Colonic mucosa (tissue), 4 donors: ENCODE data around the gene SYT3. TPM values are rescaled to one million over a fixed set of nuclear protein-coding genes. Genes with fewer than 3 reads are reported as not detected.
"Not testable (repeated sequence)": the region's sequence is repeated elsewhere in the genome, so short reads cannot be mapped to it uniquely, and the experiment has no call there.

ENCODE experiments used
- DNase-seq: peaks from one replicate; pipeline ENCODE4 v3.0.0-alpha.2; 2020
- H3K27ac ChIP-seq: fragments of 200-600 bp; one replicate; pipeline ENCODE4 v1.8.0; 2021
- H3K27me3 ChIP-seq: fragments of 200-600 bp; one replicate; pipeline ENCODE4 v1.8.0; 2021
- H3K36me3 ChIP-seq: fragments of 200-600 bp; one replicate; pipeline ENCODE4 v1.8.0; 2021
- H3K4me1 ChIP-seq: fragments of 200-600 bp; one replicate; pipeline ENCODE4 v1.8.0; 2021; ENCODE audit warnings: mild to moderate bottlenecking
- H3K4me3 ChIP-seq: fragments of 200-600 bp; one replicate; pipeline ENCODE4 v1.8.0; 2021
- H3K9ac ChIP-seq, 2 donors: one replicate each; pipeline ENCODE4 v1.7.0; 2013; ENCODE audit warnings: control low read depth in 2 of 2, low read depth in 2 of 2, low read length in 2 of 2
- H3K9me3 ChIP-seq: fragments of 200-600 bp; one replicate; pipeline ENCODE4 v1.8.0; 2021
- CTCF ChIP-seq: fragments of 200-600 bp; IDR thresholded peaks from one replicate; pipeline ENCODE4 v1.8.0; 2022; ENCODE audit warnings: antibody characterized with exemption, mild to moderate bottlenecking
- intact Hi-C: fragments of 100-400 bp; cut with DNase I; formaldehyde crosslinking; loops from one replicate; pipeline ENCODE4 v1.14.1; 2022
- total RNA-seq, 2 donors: library from RNA; stranded (reverse); fragmentation: NEBNext Ultra II Directional in 1 of 2; extraction: Animal tissue kit (Norgen Biotek cat#: 25700) in 1 of 2; gene quantifications; one replicate each; pipeline ENCODE4 v1.2.1, GENCODE V29; 2021
- donor health status: healthy.
- donor health status: DM: no; HTN: no; CAD: no.
- donor health status: DM: no; HTN: no; CAD: no.

Gene SYT3
- total RNA-seq, 2 donors from 2014 or later, result 0.13 TPM; not detected in 1

GRCh38 chr19:50626795-50627194, 12.9 kb downstream of the SYT3 start:
- no peaks in the 10 kb centered on the region for H3K36me3 ChIP-seq
- DNase-seq, result no peak
- H3K9ac ChIP-seq, result no peak overlapping the region
- no peaks in the 10 kb centered on the region for H3K4me1 ChIP-seq
- no peaks in the 10 kb centered on the region for H3K9me3 ChIP-seq
- TF ChIP-seq CTCF, result no peak
- intact Hi-C loops, result no loop called here
- no peaks in the 10 kb centered on the region for H3K27me3 ChIP-seq
- H3K4me3 ChIP-seq, result no peak overlapping the region
- H3K27ac ChIP-seq, result no peak overlapping the region

GRCh38 chr19:50626011-50626410, 13.7 kb downstream of the SYT3 start:
- Histone ChIP-seq H3K9ac (no peak overlapping the region), H3K4me3 (no peak overlapping the region), H3K4me1 (no peaks in the 10 kb centered on the region), H3K27ac (no peak overlapping the region), H3K9me3 (no peaks in the 10 kb centered on the region), H3K36me3 (no peaks in the 10 kb centered on the region), H3K27me3 (no peaks in the 10 kb centered on the region)
- no peak for DNase-seq
- no peak for TF ChIP-seq CTCF
- intact Hi-C loops, result no loop called here

- no peak for TF ChIP-seq CTCF
- no peaks in the 10 kb centered on the region for H3K36me3 ChIP-seq
- H3K27me3 ChIP-seq, result no peaks in the 10 kb centered on the region
- H3K27ac ChIP-seq, result no peak overlapping the region
- H3K4me1 ChIP-seq, result no peaks in the 10 kb centered on the region
- no peaks in the 10 kb centered on the region for H3K9me3 ChIP-seq
- DNase-seq, result no peak
- H3K9ac ChIP-seq, result no peak overlapping the region
- no peak overlapping the region for H3K4me3 ChIP-seq
- intact Hi-C loops, result no loop called here
Measured at GRCh38 chr19:50624949-50625600, 14.6 kb downstream of the SYT3 start.

GRCh38 chr19:50620394-50620906, 19.2 kb downstream of the SYT3 start:
- H3K4me1 ChIP-seq, DNase-seq: not testable (repeated sequence)

GRCh38 chr19:50619184-50619583, 20.5 kb downstream of the SYT3 start:
- H3K9me3 ChIP-seq, intact Hi-C loops, H3K36me3 ChIP-seq, H3K27ac ChIP-seq, H3K4me3 ChIP-seq, H3K27me3 ChIP-seq, H3K9ac ChIP-seq, H3K4me1 ChIP-seq, DNase-seq: not testable (repeated sequence)

More at GRCh38 chr19:50620394-50620906, 19.2 kb downstream of the SYT3 start:
- H3K27me3 ChIP-seq, intact Hi-C loops, H3K4me3 ChIP-seq, H3K27ac ChIP-seq, H3K9me3 ChIP-seq, H3K36me3 ChIP-seq, H3K9ac ChIP-seq: not testable (repeated sequence)

- H3K9me3 ChIP-seq, H3K27me3 ChIP-seq, H3K9ac ChIP-seq, H3K4me1 ChIP-seq, H3K4me3 ChIP-seq, DNase-seq, intact Hi-C loops, H3K27ac ChIP-seq, H3K36me3 ChIP-seq: not testable (repeated sequence)
Measured at GRCh38 chr19:50618379-50618778, 21.3 kb downstream of the SYT3 start.

- H3K4me1 ChIP-seq, H3K9ac ChIP-seq, intact Hi-C loops, H3K27ac ChIP-seq, H3K4me3 ChIP-seq, H3K9me3 ChIP-seq, H3K27me3 ChIP-seq, H3K36me3 ChIP-seq, DNase-seq: not testable (repeated sequence)
Measured at GRCh38 chr19:50612504-50613404, 26.9 kb downstream of the SYT3 start.
